Keratinocyte (primary cell): ENCODE measurements around the gene MYBPH. TPM values are rescaled to one million over a fixed set of nuclear protein-coding genes. Genes with fewer than 3 reads are reported as not detected.

Experiments
- DNase-seq: peaks from one replicate; pipeline ENCODE4 v3.0.0-alpha.2; 2011; ENCODE audit warnings: low read depth, missing footprints, low spot score
- FAIRE-seq: peaks from 2 replicates; lab custom pipeline; 2011; peaks lifted over from hg19 to GRCh38; lab: Jason Lieb, UNC
- H2AFZ ChIP-seq: 2 replicates; pipeline ENCODE4 v1.6.0; 2012; ENCODE audit warnings: low read length, control low read depth, inconsistent platforms; ENCODE audit not compliant: control insufficient read depth
- H3K27ac ChIP-seq: 2 replicates; pipeline ENCODE4 v1.5.1; 2011; ENCODE audit warnings: low read length; ENCODE audit not compliant: control insufficient read depth, insufficient read depth
- H3K27me3 ChIP-seq: 3 replicates; pipeline ENCODE4 v1.6.0; 2011; ENCODE audit warnings: low read length; ENCODE audit not compliant: control insufficient read depth, insufficient read depth; ENCODE audit errors: extremely low read depth
- H3K36me3 ChIP-seq, 2 experiments: 2 replicates in 1 of 2; 3 replicates in 1 of 2; pipeline ENCODE4 v1.5.1; 2011; ENCODE audit warnings: low read length in 2 of 2, mild to moderate bottlenecking in 1 of 2; ENCODE audit not compliant: control insufficient read depth in 2 of 2, insufficient read depth in 2 of 2; ENCODE audit errors: extremely low read depth in 1 of 2
- H3K4me1 ChIP-seq: 3 replicates; pipeline ENCODE4 v1.5.1; 2011; ENCODE audit warnings: low read length; ENCODE audit not compliant: control insufficient read depth, insufficient read depth; ENCODE audit errors: extremely low read depth
- H3K4me2 ChIP-seq: 3 replicates; pipeline ENCODE4 v1.6.0; 2011; ENCODE audit warnings: low read depth, low read length; ENCODE audit not compliant: control insufficient read depth, insufficient read depth; ENCODE audit errors: extremely low read depth
- H3K4me3 ChIP-seq, 3 experiments: fragments of 200-600 bp in 1 of 3; sonication (generic) in 1 of 3; 2 replicates in 2 of 3; 3 replicates in 1 of 3; pipeline ENCODE4 v1.5.1; 2011 to 2016; ENCODE audit warnings: low read length in 3 of 3, mild to moderate bottlenecking in 3 of 3, control low read depth in 2 of 3, inconsistent platforms in 1 of 3, low read depth in 1 of 3, mixed read lengths in 1 of 3, mixed run types in 1 of 3, moderate library complexity in 1 of 3; ENCODE audit not compliant: control insufficient read depth in 2 of 3, insufficient read depth in 2 of 3; ENCODE audit errors: extremely low read depth in 1 of 3
- H3K79me2 ChIP-seq: 2 replicates; pipeline ENCODE4 v1.6.0; 2012; ENCODE audit warnings: low read length; ENCODE audit not compliant: control insufficient read depth, insufficient read depth
- H3K9ac ChIP-seq: 3 replicates; pipeline ENCODE4 v1.6.0; 2011; ENCODE audit warnings: low read length; ENCODE audit not compliant: control insufficient read depth, insufficient read depth; ENCODE audit errors: extremely low read depth
- H3K9me1 ChIP-seq: 3 replicates; pipeline ENCODE4 v1.6.0; 2011; ENCODE audit warnings: low read length; ENCODE audit not compliant: control insufficient read depth, insufficient read depth; ENCODE audit errors: extremely low read depth
- H3K9me3 ChIP-seq: 2 replicates; pipeline ENCODE4 v1.5.1; 2012; ENCODE audit warnings: low read depth, low read length; ENCODE audit not compliant: control insufficient read depth
- H4K20me1 ChIP-seq: 3 replicates; pipeline ENCODE4 v1.6.0; 2011; ENCODE audit warnings: low read length; ENCODE audit not compliant: control insufficient read depth, insufficient read depth; ENCODE audit errors: extremely low read depth
- CTCF ChIP-seq, 3 experiments: IDR thresholded peaks in 1 of 3; conservative IDR thresholded peaks in 1 of 3; optimal IDR thresholded peaks in 1 of 3; 2 replicates in 2 of 3; 3 replicates in 1 of 3; pipeline versions ENCODE3 to v1.5.1; 2011; ENCODE audit warnings: low read length in 3 of 3, mild to moderate bottlenecking in 3 of 3, moderate library complexity in 2 of 3, control low read depth in 1 of 3, inconsistent platforms in 1 of 3; ENCODE audit not compliant: insufficient read depth in 2 of 3; ENCODE audit errors: extremely low read depth in 1 of 3
- EZH2 ChIP-seq: IDR thresholded peaks from one replicate; pipeline ENCODE4 v1.6.1; 2012; ENCODE audit warnings: inconsistent platforms, mild to moderate bottlenecking, low read length, moderate library complexity
- dilution Hi-C: fragments of 300-500 bp; cut with MboI; formaldehyde crosslinking; loops from one replicate; pipeline ENCODE4 v1.7.0; 2020; ENCODE audit warnings: low sequenced_read_pairs; ENCODE audit not compliant: extremely low pct_ligation_motif_present
- polyA plus RNA-seq, 5 experiments: library from polyadenylated mRNA; depleted of rRNA in 3 of 5; stranded (reverse) in 3 of 5; stranded (forward) in 1 of 5; unstranded in 1 of 5; fragments of >200 nt; gene quantifications; 1 replicate in 1 of 5; 2 replicates in 3 of 5; 3 replicates in 1 of 5; pipeline versions ENCODE4 v1.2.1 to v1.2.3, GENCODE V29; 2011 to 2012; ENCODE audit warnings: missing spikeins in 2 of 5, low read depth in 1 of 5, low replicate concordance in 1 of 5

The MYBPH gene
- polyA plus RNA-seq, 1 donor (not counting 4 experiments of a cell fraction or from before 2014, with no cell fraction given), result not detected

- peak overlapping the region in 2 of 3 experiments; percentile 15 to 49 for H3K4me3 ChIP-seq
Measured at GRCh38 chr1:203128431-203128715, 47.3 kb downstream of the MYBPH start.

GRCh38 chr1:203127666-203128430 lies 47.8 kb downstream of the MYBPH start, which contains the start of gene ADORA1:
ADORA1 (plus strand) TSS chr1:203127726; CDS start chr1:203128842, 1,116 bp downstream.
- peak within 1 kb of the TSS; percentile 66 for H2AFZ ChIP-seq
- H4K20me1 ChIP-seq, result no peaks in the 10 kb centered on the region
- no peaks in the 10 kb centered on the region for H3K36me3 ChIP-seq
- H3K4me1 ChIP-seq, result peaks cover 5% of the 10 kb centered on the region
- peak within 1 kb of the TSS; percentile 15 to 49 (median 18) for H3K4me3 ChIP-seq
- H3K9me3 ChIP-seq, result no peaks in the 10 kb centered on the region
- H3K27ac ChIP-seq, result no peak within 1 kb of the TSS
- peak within 1 kb of the TSS; percentile 4 for H3K9ac ChIP-seq
- H3K79me2 ChIP-seq, result no peaks in the 10 kb centered on the region
- FAIRE-seq (no peak), DNase-seq (no peak)
- no peaks in the 10 kb centered on the region for H3K9me1 ChIP-seq
- dilution Hi-C loops, result no loop called here
- peak; percentile 64 for TF ChIP-seq EZH2
- no peak for TF ChIP-seq CTCF (optimal IDR thresholded peaks at IDR 0.05 in 1 of 3, IDR thresholded peaks at IDR 0.05 in 1 of 3, conservative IDR thresholded peaks at IDR 0.05 in 1 of 3; ENCODE audit: extremely low read depth in 1 of 3, insufficient read depth in 2 of 3, low read length in 3 of 3)
- peaks cover 56% of the 10 kb centered on the region for H3K27me3 ChIP-seq
- peak within 1 kb of the TSS; percentile 74 for H3K4me2 ChIP-seq

More at GRCh38 chr1:203128431-203128715, 47.3 kb downstream of the MYBPH start:
- H3K9me1 ChIP-seq, result no peaks in the 10 kb centered on the region
- H3K9ac ChIP-seq, result peak overlapping the region; percentile 4
- DNase-seq (no peak), FAIRE-seq (no peak)
- TF ChIP-seq EZH2 (no peak), CTCF (optimal IDR thresholded peaks at IDR 0.05 in 1 of 3, IDR thresholded peaks at IDR 0.05 in 1 of 3, conservative IDR thresholded peaks at IDR 0.05 in 1 of 3; ENCODE audit: extremely low read depth in 1 of 3, insufficient read depth in 2 of 3, low read length in 3 of 3) (no peak)
- H3K79me2 ChIP-seq, result no peaks in the 10 kb centered on the region
- no peaks in the 10 kb centered on the region for H3K9me3 ChIP-seq
- no peak overlapping the region for H3K27ac ChIP-seq
- H2AFZ ChIP-seq, result no peak overlapping the region
- H3K36me3 ChIP-seq, result no peaks in the 10 kb centered on the region
- peak overlapping the region; percentile 74 for H3K4me2 ChIP-seq
- H4K20me1 ChIP-seq, result no peaks in the 10 kb centered on the region
- H3K27me3 ChIP-seq, result peaks cover 56% of the 10 kb centered on the region
- H3K4me1 ChIP-seq, result peaks cover 5% of the 10 kb centered on the region
- dilution Hi-C loops, result no loop called here
